Limb (tissue), 2 donors: ENCODE measurements around the gene TBC1D8B.
"Not testable (repeated sequence)": the region's sequence is repeated elsewhere in the genome, so short reads cannot be mapped to it uniquely, and the experiment has no call there.

Source experiments
- DNase-seq, 2 donors: peaks; one replicate each; pipeline ENCODE4 v3.0.0-alpha.2; 2016; ENCODE audit errors: extremely low spot score in 2 of 2

Gene TBC1D8B

GRCh38 chrX:106802388-106803275, at the start of gene TBC1D8B:
TBC1D8B (plus strand) TSS chrX:106802673; CDS start chrX:106802854, 181 bp downstream.
- DNase-seq: peak; percentile 81 to 85

DNA sequence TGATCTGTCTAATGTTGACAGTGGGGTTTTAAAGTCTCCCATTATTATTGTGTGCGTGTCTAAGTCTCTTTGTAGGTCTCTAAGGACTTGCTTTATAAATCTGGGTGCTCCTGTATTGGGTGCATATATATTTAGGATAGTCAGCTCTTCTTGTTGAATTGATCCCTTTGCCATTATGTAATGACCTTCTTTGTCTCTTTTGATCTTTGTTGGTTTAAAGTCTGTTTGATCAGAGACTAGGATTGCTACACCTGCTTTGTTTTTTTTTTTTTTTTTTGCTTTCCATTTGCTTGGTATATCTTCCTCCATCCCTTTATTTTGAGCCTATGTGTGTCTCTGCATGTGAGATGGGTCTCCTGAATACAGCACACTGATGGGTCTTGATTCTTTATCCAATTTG, 33.2 kb upstream of the TBC1D8B start:
- DNase-seq: not testable (repeated sequence)

- no peak for DNase-seq
These were observed 27.5 kb upstream of the TBC1D8B start for GRCh38 chrX:106774981-106775380.

- no peak for DNase-seq
These were observed 22.2 kb upstream of the TBC1D8B start for GRCh38 chrX:106780264-106780663.

- DNase-seq: no peak
These were observed 21.7 kb upstream of the TBC1D8B start for GRCh38 chrX:106780664-106781377.

- no peak for DNase-seq
These were observed 18.8 kb upstream of the TBC1D8B start for GRCh38 chrX:106783716-106784115.

GRCh38 chrX:106791495-106791894, 11.0 kb upstream of the TBC1D8B start:
- peak in 1 of 2 donors; percentile 12 for DNase-seq

DNA sequence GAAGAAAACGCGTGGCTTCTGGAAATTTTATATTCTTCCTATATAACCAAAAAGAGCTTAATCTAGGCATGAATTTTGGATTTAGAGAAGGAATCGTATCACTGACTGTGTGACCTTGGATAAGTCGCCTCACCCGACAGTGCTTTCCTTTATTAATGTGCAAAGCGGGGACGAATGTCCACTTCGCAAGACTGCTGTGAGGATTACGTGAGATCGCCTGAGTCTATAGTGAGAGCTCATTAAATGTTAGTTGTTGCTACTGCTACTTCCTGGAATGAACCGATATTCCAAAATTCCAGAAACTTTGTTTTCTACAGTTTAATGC, 448 bp upstream of the TBC1D8B start:
- DNase-seq: no peak

GRCh38 chrX:106811131-106811910, 8.8 kb downstream of the TBC1D8B start:
- no peak for DNase-seq

GRCh38 chrX:106812930-106813329, 10.5 kb downstream of the TBC1D8B start:
- DNase-seq: not testable (repeated sequence)

- DNase-seq: not testable (repeated sequence)
These were observed 11.6 kb downstream of the TBC1D8B start for GRCh38 chrX:106814093-106814492.

- DNase-seq: peak in 1 of 2 donors; percentile 12
These were observed 60.7 kb downstream of the TBC1D8B start for GRCh38 chrX:106862972-106863688.

- DNase-seq: no peak
These were observed 61.2 kb downstream of the TBC1D8B start for GRCh38 chrX:106863697-106864096.

GRCh38 chrX:106872796-106873195, 70.3 kb downstream of the TBC1D8B start:
- DNase-seq: not testable (repeated sequence)

DNA sequence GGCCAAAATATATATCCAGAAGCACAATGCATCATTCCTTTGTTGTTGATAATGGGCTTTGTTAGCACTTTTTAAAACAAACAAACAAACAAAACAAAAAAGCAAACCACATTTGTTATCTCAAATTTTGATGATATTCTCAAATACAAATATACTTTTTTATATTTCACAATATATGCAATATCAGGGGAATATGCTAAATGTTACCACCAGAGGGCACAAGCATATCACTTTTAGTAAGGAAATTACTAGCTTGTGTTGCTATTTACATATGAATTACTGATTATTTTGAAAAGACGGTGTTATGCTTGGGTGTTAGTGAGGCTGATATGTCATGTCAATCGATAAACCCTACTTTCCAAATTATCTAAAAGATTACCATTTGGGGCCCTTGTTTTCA, 71.6 kb downstream of the TBC1D8B start:
- DNase-seq: no peak

DNA sequence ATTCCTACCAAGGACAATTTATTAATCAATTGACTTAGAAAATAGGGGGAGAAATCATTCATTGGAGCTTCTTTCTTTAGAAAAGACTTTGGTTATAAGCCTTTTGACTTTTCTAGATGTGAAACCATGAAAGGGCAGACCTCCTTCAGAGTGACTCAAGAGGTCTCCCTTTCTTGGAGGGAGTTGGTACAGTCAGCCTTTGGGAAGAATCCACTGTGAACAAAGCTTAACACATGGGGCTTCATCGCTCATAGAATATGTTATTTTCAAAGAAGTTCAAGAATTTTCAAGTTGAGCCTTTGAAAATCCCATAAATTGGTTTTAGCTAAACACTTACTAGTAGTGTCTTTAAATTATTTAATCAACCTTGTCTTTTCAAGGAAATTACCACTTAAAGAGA, 72.7 kb downstream of the TBC1D8B start:
- DNase-seq: no peak

- no peak for DNase-seq
These were observed 87.0 kb downstream of the TBC1D8B start for GRCh38 chrX:106889468-106889867.

- DNase-seq: no peak
These were observed 89.4 kb downstream of the TBC1D8B start for GRCh38 chrX:106891762-106892460.

- DNase-seq: peak; percentile 43 to 48
These were observed 92.0 kb downstream of the TBC1D8B start for GRCh38 chrX:106894392-106894909.

DNA sequence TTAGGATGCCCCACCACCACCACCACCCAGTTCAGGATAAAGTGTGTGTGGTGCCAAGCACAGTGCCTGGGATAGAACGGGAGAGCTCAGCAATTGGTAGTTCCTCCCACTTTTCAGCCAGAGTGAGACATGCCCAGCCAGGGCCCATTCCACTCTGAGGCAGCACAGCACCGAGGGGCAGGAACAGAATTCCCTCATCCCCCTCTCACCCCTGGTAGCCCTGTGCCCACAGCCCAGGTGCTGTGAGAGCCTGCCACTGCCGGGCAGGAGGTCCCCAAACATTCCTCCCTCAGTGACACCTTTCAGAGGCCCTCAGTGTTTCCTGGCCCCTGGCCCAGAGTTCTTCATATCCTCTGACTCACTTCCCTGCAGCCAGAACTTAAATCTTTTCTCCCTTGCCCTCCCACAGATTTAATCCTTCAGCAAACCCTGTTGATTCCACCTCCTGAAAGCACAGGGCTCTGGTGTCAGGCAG, 92.5 kb downstream of the TBC1D8B start:
- DNase-seq: no peak
